GM18873 (cell line): ENCODE data around the gene CHRNB2.

ENCODE experiments used
- ATAC-seq: cut with Tn5 transposase; IDR thresholded peaks from one replicate; pipeline ENCODE4 v1.9.1; 2021; ENCODE audit warnings: mild to moderate bottlenecking, moderate library complexity, moderate number of reproducible peaks; ENCODE audit not compliant: unreplicated experiment, low FRiP score

The CHRNB2 gene

GRCh38 chr1:154629061-154629674, 61.6 kb downstream of the CHRNB2 start:
- ATAC-seq, result no peak
